HG03095 (cell line): Measurements from ENCODE around the gene IP6K1.
A peak's percentile ranks its signal among the peaks of the same experiment; 100 is the strongest.
"Not testable (repeated sequence)": the region's sequence is repeated elsewhere in the genome, so short reads cannot be mapped to it uniquely, and the experiment has no call there.

ENCODE experiments used
- ATAC-seq: cut with Tn5 transposase; IDR thresholded peaks from one replicate; pipeline ENCODE4 v1.9.1; 2021; ENCODE audit warnings: moderate library complexity; ENCODE audit not compliant: unreplicated experiment

Gene IP6K1

DNA sequence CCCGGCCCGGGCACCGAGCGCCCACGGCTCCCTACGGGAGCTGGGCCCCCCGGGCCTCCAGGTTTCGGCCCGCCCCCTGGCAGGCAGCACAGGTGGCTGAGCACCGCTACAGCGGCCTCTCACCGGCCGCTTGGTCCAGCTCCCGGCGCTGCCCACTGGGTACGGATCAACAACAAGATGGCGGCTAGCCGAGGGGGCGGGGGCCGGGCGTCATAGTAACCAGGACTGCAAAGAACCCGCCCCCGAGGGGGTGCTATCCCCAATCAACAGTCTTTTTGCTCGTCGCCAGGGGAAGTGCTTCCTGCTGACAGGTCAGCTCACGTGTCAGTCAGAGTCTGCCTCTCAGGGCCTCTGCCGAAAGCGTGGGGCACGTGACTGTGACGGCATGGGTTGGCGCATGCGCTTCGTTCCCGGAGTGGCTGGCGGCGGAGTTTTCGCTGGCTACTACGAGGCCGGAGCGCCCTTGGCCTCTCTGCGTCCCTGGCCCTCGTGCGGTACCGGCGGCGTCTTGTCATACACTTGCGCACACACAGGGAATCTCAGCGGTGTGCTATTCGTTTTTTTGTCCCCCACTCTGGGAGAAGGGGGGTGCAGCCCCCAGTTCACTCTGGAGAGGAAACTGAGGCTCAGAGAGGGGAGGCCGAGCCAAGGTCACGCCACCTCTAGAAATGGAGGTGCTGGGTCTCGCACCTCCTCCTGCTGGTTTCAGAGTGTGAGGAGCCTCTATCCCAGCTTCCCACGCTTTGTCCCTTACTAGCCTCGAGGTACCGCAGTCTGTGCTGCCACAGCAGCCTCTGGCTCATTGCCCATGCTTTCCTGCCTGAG, at the start of gene IP6K1:
Gene IP6K1, minus strand, starts transcription at position 186 of the 825 bp plus-strand sequence. CDS start 38,502 bp downstream, outside the sequence.
- peak; percentile 95 for ATAC-seq

DNA sequence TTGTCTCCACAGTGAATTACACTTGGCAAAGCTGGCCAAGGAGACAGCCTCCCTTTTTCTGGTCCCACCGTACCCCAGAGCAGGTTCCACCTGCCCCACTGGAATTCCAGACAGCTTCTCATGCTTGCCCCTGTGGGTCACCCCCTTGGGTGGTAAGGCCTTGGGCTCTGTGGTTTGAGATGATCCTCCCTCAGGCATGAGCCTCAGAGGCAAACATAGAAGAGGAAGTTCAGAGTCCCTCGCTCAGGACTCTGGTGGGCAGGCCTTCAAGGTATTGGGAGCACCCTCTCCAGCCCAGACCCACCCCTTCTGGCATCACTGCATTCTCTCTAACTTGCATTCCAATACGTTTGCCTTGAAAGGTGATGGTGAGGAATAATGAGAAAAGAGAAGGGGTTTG, 45.0 kb upstream of the IP6K1 start:
- no peak for ATAC-seq

DNA sequence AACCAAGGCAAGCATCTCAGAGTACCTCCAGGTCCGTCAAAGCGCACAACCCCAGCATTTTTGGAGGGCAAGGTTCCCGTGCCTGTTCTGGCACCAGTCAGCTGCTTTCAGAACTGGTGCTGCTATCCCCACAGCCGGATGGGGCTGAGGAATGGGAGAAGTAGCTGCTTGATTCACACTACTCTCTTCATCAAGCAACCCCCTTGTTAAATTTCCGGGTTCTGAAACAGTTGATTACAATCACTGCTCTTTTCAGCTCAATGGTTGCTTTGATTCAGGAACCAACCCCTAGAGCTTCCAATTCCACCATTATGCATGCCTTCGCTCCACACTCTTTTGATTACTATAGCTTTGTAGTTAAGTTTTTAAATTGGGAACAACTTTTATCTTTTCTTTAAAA, 39.7 kb upstream of the IP6K1 start:
- no peak for ATAC-seq

DNA sequence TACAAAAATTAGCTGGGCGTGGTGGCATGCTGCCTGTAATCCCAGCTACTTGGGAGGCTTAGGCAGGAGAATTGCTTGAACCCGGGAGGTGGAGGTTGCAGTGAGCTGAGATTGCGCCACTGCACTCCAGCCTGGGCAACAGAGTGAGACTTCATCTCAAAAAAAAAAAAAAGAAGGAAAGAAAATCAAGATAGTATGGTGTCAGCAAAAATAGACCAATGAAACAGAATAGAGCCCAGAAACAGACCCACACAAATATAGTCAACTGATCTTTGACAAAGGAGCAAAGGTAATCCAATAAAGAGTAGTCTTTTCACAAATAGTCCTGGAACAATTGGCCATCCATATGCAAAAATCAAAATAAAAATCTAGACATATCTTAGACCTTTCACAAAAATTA, 36.8 kb upstream of the IP6K1 start:
- ATAC-seq, result not testable (repeated sequence)

DNA sequence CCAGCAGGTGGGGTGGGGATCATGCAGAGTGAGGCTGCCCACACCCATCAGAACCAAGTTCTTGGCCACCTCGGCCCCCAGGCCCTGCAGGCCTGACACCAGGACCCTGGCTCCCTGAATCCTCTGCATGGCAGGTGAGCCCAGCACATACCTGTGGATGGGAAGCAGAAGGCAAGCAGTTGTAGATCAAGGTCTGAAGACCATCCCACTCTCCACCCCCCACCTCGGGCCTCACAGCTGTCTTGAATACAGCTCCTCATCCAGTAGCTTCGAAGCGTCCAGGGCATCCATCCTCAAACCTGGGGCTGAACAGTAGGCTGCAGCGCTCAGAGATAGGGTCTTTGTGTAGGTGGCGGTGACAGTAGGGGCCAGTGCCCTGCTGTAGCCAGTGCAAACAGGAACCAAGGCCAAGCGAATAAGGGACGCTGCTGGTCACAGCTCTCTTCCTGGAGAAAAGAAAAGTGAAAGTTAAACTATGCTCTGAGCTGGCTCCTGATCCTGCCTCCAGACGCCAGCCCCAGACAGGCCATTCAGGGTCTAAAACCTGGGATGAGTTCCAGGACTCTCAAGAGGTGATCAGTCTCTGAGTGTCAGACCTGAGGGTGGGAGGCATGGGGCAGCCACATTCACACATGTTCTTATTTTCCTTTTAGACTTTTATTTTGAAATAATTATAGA, 27.3 kb upstream of the IP6K1 start, which contains the start of gene UBA7:
Gene UBA7, minus strand, starts transcription at position 457 of the 678 bp plus-strand sequence. Its CDS starts 166 bp downstream, at position 291.
- ATAC-seq, result peak; percentile 81

DNA sequence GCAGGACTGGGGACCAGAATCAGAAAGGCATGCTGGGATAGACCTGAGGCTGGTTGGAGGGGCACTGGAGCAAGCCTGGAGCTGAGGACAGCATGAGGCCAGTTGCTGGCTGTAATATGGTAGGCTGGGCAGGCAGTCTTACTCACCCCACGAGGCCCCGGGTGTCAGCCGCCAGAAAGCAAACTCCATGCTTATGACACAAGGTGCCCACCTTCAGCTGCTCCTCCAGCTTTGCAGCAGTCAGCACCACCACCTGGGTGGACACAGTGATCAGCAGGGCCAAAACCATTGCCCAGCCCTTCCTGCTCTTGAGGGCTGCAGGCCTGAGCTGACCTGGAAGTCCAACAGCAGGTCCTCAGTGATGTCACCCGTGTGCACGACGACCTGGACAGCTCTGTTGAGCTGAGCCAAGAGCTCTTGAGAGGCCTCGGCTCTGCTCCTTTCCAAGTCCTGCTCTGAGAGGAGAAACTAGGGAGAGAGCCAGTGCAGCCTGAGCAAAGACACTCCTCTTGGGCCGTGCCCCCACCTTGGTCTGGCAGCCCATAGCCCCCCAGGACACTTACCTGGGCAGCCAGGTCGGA, 26.7 kb upstream of the IP6K1 start:
- no peak for ATAC-seq

DNA sequence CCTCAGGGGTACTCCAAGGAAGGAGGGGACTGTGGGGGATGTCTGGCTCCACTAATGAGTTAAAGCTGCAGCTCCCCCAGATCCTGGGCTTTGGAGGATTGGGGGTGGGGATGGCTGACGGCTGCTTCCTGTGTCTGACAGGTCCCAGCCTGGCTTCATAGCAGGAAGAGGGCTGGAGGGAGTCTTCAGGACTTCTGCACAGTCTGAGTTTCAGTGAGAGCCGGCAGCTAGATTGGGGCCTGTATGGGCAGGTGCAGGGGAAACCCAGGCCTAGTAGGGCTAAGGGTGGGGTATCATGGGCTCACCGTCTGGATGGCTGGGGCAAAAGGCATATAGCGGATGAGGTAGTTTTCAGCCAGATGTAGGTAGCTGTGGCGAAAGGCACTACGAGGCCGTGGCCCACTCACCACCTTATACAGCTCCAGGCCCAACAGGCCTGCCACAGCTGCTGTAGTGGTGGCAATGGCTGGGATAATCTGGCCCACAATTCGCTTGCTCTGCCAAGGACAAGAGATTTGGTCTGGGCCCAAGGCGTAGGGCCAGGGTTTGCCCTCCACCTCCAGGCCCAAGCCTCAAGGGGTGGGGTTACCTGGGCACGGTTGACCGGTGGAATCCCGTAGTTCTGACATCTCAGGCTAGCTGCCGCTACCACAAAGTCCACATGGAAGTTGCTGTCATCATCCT, 21.2 kb upstream of the IP6K1 start:
- ATAC-seq, result no peak

DNA sequence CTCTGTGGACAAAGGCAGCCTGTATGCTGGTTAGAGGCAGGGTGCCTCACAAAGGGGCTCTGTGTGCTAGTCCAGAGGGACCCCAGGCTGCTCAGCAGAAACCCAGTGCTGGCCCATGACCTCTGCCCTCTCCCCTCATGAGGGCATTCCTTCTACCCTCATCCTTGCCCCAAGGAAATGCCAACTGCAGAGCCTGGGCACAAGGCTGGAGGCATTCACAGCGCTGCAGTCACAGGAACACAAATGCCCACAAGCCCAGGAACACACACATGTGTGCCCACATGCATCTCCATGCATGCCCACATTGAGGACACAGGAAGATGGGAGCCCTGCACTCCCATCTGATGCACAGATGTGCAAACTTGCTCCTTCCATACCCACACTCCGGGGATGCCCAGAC, 20.5 kb upstream of the IP6K1 start:
- no peak for ATAC-seq

DNA sequence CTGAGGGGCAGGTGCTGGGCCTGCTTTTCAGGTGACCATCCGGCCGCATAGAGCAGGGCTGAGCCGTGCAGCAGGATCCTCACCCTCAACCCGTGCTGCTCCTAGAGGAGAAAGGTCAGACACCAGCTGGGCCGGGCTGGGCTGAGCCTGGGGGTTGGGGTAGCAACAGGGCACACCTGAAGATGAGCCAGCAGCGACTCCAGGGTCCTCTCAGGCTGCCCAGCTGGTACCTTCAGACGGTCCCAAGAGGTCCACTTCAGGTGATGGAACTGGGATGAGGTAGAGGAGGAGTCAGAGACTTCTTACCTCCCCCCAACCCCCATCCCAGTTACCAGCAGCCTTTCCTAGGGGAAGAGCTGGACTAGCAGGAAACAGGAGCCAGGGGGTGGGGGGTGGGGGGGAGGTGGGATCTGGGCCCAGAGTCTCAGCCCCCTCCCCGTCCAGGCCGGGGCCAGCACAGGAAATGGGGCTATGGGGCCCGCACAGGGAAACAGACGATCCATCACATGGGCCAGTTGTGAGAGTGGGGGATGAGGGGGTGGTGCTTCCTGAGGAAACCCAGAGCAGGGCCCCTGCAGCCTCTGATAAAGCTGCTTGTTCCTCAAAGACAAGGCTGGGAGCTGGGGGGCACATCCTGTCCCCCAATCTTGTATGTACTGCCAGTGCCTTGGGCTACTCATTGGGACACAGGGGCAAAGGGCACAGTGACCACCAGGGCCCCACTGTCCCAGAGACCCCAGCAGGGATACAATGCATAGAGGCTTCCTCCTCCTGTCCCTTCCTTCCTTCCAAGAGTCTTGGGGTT, 19.8 kb upstream of the IP6K1 start:
- no peak for ATAC-seq

DNA sequence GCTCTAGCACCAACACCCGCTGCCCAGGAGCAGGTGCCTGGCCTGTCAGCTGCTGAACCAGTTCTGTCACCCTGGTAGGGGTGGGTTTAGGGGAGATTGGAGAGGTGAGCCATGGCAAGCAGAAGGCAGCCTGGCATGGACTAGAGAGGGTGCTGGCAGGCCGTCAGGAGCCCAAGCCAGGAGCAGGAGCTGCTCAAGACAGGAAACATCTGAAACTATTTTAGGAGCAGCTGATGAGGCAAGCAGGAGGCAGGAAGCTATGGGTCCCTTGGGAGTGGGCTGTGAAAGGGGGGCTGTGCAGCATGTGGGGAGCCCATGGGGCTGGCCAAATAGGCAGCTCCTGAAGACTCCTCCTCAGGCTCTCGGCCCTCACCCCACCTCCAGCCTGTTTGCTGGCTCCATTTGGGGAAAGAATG, 19.0 kb upstream of the IP6K1 start:
- no peak for ATAC-seq

DNA sequence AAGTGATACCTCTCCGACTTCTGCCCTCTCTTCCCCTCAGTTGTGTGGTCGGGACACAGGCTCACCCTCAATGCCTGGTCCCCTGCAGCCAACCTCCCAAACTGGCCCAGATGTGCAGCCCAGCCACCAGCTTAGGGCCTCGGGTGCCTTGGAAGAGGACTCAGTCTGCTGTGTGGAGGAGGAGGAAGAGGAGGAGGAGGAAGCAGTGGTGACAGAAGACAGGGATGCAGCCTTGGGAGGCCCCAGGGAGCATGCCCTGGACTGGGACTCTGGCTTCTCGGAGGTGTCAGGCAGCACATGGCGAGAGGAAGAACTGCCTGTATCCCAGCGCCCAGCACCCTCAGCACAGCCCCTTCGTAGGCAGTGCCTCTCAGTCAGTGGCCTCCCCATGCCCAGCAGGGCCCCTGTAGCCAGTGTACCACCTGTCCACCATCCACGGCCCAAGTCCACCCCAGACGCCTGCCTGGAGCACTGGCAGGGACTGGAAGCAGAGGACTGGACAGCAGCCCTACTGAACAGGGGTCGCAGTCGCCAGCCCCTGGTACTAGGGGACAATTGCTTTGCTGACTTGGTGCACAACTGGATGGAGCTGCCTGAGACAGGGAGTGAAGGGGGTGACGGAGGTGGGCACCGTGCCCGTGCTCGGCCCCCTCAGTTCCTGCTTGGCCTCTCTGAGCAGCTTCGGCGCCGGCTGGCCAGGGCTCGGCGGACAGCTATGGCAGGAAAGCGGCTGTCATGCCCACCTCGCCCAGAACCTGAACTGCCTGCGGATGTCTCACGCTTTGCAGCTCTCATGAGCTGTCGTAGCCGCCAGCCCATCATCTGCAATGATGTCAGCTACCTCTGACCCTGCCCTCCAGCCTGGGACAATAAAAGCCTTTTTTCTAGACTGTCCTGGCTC, 18.0 kb upstream of the IP6K1 start:
- no peak for ATAC-seq

DNA sequence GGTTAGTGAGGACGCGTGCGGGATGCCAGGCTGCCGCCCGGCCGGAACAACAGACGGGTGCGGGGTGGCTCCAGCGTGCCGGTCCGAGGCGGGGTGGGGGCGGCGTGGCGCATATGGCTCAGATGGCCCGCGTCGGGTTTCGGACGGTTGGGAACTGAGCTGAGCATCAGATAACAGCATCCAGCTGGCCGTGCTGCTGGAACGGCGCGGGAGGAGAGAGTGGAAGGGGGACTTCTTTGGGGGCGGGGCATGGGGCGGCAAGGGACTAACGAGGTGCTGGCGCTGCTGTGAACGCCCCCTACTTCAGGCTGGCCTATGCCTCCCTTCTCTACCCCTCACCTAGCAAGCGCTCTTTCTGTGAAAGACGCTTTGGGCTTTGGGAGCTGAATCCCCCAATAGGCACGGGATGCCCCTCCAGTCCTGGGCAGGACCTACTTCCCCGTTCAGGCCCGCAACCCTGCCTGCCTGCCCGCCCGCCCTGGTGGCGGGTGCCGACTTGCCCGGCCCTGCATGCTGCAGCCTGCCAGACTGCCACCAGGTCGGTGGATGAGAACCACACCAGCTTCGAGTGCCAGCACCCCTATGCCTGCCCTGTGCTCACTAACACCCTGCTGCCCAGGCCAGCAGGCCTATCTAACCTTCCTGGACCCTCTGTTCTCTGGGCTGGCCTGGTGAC, 17.3 kb upstream of the IP6K1 start:
- peak; percentile 1 for ATAC-seq

DNA sequence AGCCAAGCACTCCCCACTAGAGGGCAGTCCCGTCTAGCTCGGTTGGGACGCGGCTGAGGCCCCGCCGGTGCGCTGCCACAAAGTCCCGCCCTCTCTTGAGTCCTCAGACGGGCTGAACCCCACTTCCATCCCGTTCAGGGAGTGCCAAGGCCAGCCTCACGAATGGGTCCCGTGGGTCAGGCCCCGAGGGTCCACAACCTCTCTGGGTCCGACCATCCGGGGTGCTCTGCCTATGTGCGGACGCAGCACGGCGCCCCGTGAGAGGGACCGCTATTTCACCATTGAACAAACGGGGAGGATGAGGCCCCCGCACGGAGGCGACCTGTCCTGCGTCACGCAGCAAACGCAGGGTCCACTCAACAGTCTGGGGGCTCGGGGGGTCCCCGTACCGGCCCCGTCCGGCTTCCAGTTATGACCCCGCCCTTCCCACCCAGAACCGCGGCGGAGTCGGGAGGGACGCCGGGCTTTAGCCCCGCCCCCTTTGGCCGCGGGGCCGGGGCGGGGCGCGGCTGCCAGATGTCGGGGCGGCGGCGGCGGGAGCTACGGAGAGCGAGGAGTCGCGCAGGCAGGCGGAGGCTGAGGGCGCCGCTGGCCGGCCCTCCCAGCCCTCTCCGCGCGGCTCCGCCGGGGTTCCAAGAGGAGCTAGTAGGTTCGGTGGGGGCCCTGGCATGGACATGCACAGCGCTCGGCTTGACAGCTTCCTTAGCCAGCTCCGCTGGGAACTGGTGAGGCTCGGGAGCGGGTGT, 16.6 kb upstream of the IP6K1 start, which contains the start of gene INKA1:
Gene INKA1, plus strand, starts transcription at position 543 of the 746 bp plus-strand sequence. Its CDS starts 132 bp downstream, at position 675.
- peak; percentile 55 for ATAC-seq

DNA sequence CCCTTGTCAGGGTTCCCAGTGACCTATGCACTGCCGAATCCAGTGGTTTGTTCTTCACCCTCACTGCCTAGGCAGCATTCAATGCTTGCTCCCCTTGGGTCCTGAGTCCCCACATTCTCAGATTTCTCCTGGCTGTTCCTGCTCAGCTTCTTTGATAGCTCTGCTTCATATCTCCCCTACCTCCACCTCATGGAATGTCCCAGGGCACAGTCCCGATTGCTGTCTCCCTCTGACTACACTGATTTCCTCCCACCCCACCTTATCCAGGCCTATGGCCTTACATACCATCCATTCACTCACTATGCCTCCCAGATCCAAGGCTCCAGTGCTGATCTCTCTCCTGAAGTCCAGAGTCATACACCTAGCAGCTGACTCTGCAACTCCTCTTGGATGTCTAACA, 14.8 kb upstream of the IP6K1 start:
- ATAC-seq, result no peak

DNA sequence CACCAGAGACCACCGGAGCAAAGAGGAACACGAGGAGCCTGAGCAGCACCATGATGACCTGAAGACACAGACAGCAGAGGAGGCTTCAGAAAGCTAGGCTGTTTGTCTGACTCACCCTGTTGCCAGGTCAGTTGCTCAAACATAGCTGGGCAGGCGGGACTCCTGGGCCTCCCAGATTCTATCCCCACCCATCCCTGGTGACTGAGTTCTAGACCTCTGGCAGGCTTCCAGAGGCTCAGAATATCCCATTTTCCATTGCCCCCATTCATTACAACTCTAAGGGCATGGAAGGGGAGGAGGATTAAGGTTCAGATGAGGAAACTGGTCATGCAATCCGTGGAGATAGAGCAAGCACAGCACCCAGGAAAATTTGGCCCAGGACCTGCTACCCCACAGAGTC, 13.4 kb upstream of the IP6K1 start, which contains the start of gene CDHR4:
Gene CDHR4, minus strand, starts transcription at position 113 of the 400 bp plus-strand sequence. Its CDS starts 61 bp downstream, at position 52.
- no peak for ATAC-seq

DNA sequence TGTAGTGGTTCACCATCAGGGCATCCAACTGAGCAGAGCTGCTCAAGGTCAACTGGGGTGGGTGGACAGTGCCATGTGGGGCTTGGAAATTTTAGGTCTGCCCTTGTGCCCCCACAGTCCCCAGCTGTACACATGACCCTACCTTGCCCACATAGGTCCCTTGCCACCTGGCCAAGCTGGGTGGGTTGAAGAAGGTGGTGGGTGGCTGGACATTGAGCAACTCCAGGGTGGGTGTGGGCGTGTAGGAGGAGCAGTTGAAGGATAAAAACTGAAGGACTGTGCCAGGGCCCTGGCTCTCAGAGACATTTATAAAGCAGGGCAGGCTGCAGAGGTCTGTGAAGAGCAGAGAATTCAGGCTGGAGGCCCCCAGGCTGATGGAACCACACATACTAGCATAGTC, 12.8 kb upstream of the IP6K1 start:
- ATAC-seq, result no peak

DNA sequence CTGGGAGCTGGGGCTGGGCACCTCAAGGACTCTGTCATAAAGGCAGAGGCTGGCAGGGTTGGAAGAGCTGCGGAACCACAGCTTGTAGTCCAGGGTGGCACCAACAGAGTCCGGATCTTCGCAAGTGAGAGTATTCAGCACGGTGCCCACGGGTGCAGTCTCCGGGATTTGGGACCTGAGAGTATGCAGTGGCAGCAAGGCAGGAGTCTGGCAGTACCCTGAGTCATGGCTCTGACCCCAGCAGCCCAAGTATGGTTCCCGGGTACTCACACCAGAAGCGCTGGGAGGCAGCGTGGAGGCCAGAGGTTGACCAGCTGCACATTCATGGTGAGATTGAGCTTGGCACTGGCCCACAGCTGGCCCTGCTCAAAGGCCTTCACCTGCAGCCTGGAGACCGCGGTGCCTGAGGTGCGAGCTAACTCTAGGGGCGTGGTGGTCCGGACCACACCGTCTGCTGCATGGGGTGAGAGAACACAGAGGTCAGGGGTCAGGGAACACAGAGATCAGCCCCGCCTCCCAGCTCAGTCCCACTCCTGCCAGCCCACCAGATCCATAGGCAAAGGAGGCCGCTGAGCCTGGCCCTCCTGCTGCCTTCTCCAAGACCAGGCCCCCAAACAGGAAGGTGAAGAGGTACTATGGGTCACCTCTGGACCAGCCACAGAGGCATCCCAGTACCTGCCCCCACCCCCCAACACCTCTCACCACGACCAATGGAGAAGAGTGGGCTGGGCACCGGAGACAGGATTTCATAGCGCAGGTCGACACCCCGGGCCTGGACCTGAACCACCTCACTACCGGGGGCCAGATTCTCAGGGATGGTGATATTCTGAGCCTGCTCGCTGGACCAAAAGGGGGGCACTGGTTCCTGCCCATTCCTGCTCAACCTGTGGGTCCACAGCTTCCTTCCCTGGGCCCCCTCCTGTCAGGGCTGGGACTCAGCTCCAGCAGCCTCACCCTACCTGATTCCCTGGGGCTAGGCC, 8.9 kb upstream of the IP6K1 start:
- no peak for ATAC-seq
